OCI-LY1 (cell line): ENCODE results near the gene VARS2.

Source experiments
- H2AFZ ChIP-seq: fragments of 200-600 bp; sonication (generic), shearing (Covaris generic); 2 replicates; pipeline ENCODE4 v1.6.0; 2014; ENCODE audit warnings: antibody characterized with exemption, mild to moderate bottlenecking, low read length
- H3F3A ChIP-seq: fragments of 200-600 bp; sonication (generic), shearing (Covaris generic); 2 replicates; pipeline ENCODE4 v1.6.0; 2014; ENCODE audit warnings: mild to moderate bottlenecking, antibody characterized with exemption, low read length, moderate library complexity; ENCODE audit not compliant: insufficient read depth
- H3K27ac ChIP-seq: fragments of 200-600 bp; sonication (generic); 2 replicates; pipeline ENCODE4 v1.5.1; 2014; ENCODE audit warnings: low read length, mixed run types, mild to moderate bottlenecking, low read depth; ENCODE audit not compliant: poor library complexity, severe bottlenecking
- H3K27me3 ChIP-seq: fragments of 200-600 bp; sonication (generic); 2 replicates; pipeline ENCODE4 v1.6.0; 2014; ENCODE audit warnings: antibody characterized with exemption, mild to moderate bottlenecking, low read length, moderate library complexity; ENCODE audit not compliant: insufficient read depth
- H3K36me3 ChIP-seq: fragments of 200-600 bp; sonication (generic); 2 replicates; pipeline ENCODE4 v1.6.1; 2014; ENCODE audit warnings: mild to moderate bottlenecking, antibody characterized with exemption, low read length, moderate library complexity, mixed read lengths; ENCODE audit not compliant: insufficient read depth
- H3K4me1 ChIP-seq: fragments of 200-600 bp; sonication (generic); 2 replicates; pipeline ENCODE4 v1.5.1; 2014; ENCODE audit warnings: mild to moderate bottlenecking, low read length, moderate library complexity; ENCODE audit not compliant: insufficient read depth, severe bottlenecking
- H3K4me2 ChIP-seq: fragments of 200-600 bp; sonication (generic), shearing (Covaris generic); 2 replicates; pipeline ENCODE4 v1.6.1; 2014; ENCODE audit warnings: low read length
- H3K4me3 ChIP-seq: fragments of 200-600 bp; sonication (generic); 2 replicates; pipeline ENCODE4 v1.5.1; 2014; ENCODE audit warnings: low read length, low read depth, mild to moderate bottlenecking, mixed read lengths; ENCODE audit not compliant: poor library complexity, severe bottlenecking
- H3K79me2 ChIP-seq: fragments of 200-600 bp; shearing (Covaris generic); 2 replicates; pipeline ENCODE4 v1.6.1; 2016; ENCODE audit warnings: mixed run types, low read length, mixed read lengths; ENCODE audit not compliant: insufficient read depth
- H3K9ac ChIP-seq: fragments of 200-600 bp; sonication (generic), shearing (Covaris generic); 2 replicates; pipeline ENCODE4 v1.6.1; 2014; ENCODE audit warnings: mild to moderate bottlenecking, low read length, mixed read lengths
- H3K9me2 ChIP-seq: fragments of 200-600 bp; sonication (generic), shearing (Covaris generic); 2 replicates; pipeline ENCODE4 v1.6.1; 2014; ENCODE audit warnings: low read depth, mild to moderate bottlenecking, low read length, mixed read lengths
- H3K9me3 ChIP-seq: fragments of 200-600 bp; shearing (Covaris generic); 2 replicates; pipeline ENCODE4 v1.6.1; 2014; ENCODE audit warnings: low read length, mixed read lengths
- H4K20me1 ChIP-seq: fragments of 200-600 bp; sonication (generic), shearing (Covaris generic); 2 replicates; pipeline ENCODE4 v1.6.0; 2016; ENCODE audit warnings: mild to moderate bottlenecking, low read length; ENCODE audit not compliant: insufficient read depth
- CTCF ChIP-seq: fragments of 200-600 bp; sonication (generic), shearing (Covaris generic); IDR thresholded peaks from 2 replicates; pipeline ENCODE4 v1.5.1; 2017; ENCODE audit warnings: mild to moderate bottlenecking, antibody characterized with exemption, low read length, moderate library complexity, mixed read lengths
- EZH2 ChIP-seq: fragments of 200-600 bp; sonication (generic), shearing (Covaris generic); IDR thresholded peaks from 2 replicates; pipeline ENCODE4 v1.8.0; 2017; ENCODE audit warnings: borderline replicate concordance, mixed run types, mild to moderate bottlenecking, antibody characterized with exemption, low read length, moderate library complexity, mixed read lengths

Gene VARS2

GRCh38 chr6:30897882-30898281, 16.2 kb upstream of the VARS2 start:
- no peak overlapping the region for H2AFZ ChIP-seq
- peaks cover 5% of the 10 kb centered on the region for H3K4me1 ChIP-seq
- no peak overlapping the region for H3K4me3 ChIP-seq
- H3K36me3 ChIP-seq = no peaks in the 10 kb centered on the region
- no peaks in the 10 kb centered on the region; the same call in 1 of the 2 replicates for H3F3A ChIP-seq
- H3K4me2 ChIP-seq = no peak overlapping the region
- H3K79me2 ChIP-seq = no peaks in the 10 kb centered on the region
- H3K27me3 ChIP-seq = 0 out of 2 replicates have a peak, but pooled peaks cover 3% of the 10 kb centered on the region
- H3K27ac ChIP-seq = no peak overlapping the region
- no peak overlapping the region for H3K9ac ChIP-seq
- TF ChIP-seq CTCF (no peak), EZH2 (no peak)
- no peaks in the 10 kb centered on the region for H3K9me3 ChIP-seq
- H3K9me2 ChIP-seq = no peaks in the 10 kb centered on the region
- H4K20me1 ChIP-seq = no peaks in the 10 kb centered on the region

GRCh38 chr6:30898750-30899360, 15.2 kb upstream of the VARS2 start:
- TF ChIP-seq CTCF = no peak
- TF ChIP-seq EZH2 = no peak
- no peaks in the 10 kb centered on the region; the same call in 1 of the 2 replicates for H3F3A ChIP-seq
- H3K27me3 ChIP-seq = 0 out of 2 replicates have a peak, but pooled peaks cover 3% of the 10 kb centered on the region
- H3K9me2 ChIP-seq = no peaks in the 10 kb centered on the region
- no peaks in the 10 kb centered on the region for H3K9me3 ChIP-seq
- H3K4me3 ChIP-seq = no peak overlapping the region
- H3K79me2 ChIP-seq = no peaks in the 10 kb centered on the region
- H3K27ac ChIP-seq = no peak overlapping the region
- H3K9ac ChIP-seq = no peak overlapping the region
- H3K4me1 ChIP-seq = peaks cover 6% of the 10 kb centered on the region
- H3K4me2 ChIP-seq = no peak overlapping the region
- no peaks in the 10 kb centered on the region for H4K20me1 ChIP-seq
- no peak overlapping the region for H2AFZ ChIP-seq
- H3K36me3 ChIP-seq = no peaks in the 10 kb centered on the region

- no peaks in the 10 kb centered on the region; the same call in 1 of the 2 replicates for H3F3A ChIP-seq
- peaks cover 6% of the 10 kb centered on the region for H3K4me1 ChIP-seq
- H3K9me2 ChIP-seq = no peaks in the 10 kb centered on the region
- H3K4me3 ChIP-seq = no peak overlapping the region
- no peaks in the 10 kb centered on the region for H4K20me1 ChIP-seq
- H3K36me3 ChIP-seq = no peaks in the 10 kb centered on the region
- no peaks in the 10 kb centered on the region for H3K79me2 ChIP-seq
- H3K9me3 ChIP-seq = no peaks in the 10 kb centered on the region
- H3K27ac ChIP-seq = no peak overlapping the region
- H2AFZ ChIP-seq = no peak overlapping the region
- no peak for TF ChIP-seq EZH2
- TF ChIP-seq CTCF = no peak
- 0 out of 2 replicates have a peak, but pooled peaks cover 3% of the 10 kb centered on the region for H3K27me3 ChIP-seq
- H3K4me2 ChIP-seq = no peak overlapping the region
- H3K9ac ChIP-seq = no peak overlapping the region
These were observed 13.1 kb upstream of the VARS2 start for GRCh38 chr6:30900863-30901417.
